OCI-LY1 (cell line): ENCODE results near the gene ENTPD2.

Experiments
- H2AFZ ChIP-seq: fragments of 200-600 bp; sonication (generic), shearing (Covaris generic); 2 replicates; pipeline ENCODE4 v1.6.0; 2014; ENCODE audit warnings: antibody characterized with exemption, mild to moderate bottlenecking, low read length
- H3F3A ChIP-seq: fragments of 200-600 bp; sonication (generic), shearing (Covaris generic); 2 replicates; pipeline ENCODE4 v1.6.0; 2014; ENCODE audit warnings: mild to moderate bottlenecking, antibody characterized with exemption, low read length, moderate library complexity; ENCODE audit not compliant: insufficient read depth
- H3K27ac ChIP-seq: fragments of 200-600 bp; sonication (generic); 2 replicates; pipeline ENCODE4 v1.5.1; 2014; ENCODE audit warnings: low read length, mixed run types, mild to moderate bottlenecking, low read depth; ENCODE audit not compliant: poor library complexity, severe bottlenecking
- H3K27me3 ChIP-seq: fragments of 200-600 bp; sonication (generic); 2 replicates; pipeline ENCODE4 v1.6.0; 2014; ENCODE audit warnings: antibody characterized with exemption, mild to moderate bottlenecking, low read length, moderate library complexity; ENCODE audit not compliant: insufficient read depth
- H3K36me3 ChIP-seq: fragments of 200-600 bp; sonication (generic); 2 replicates; pipeline ENCODE4 v1.6.1; 2014; ENCODE audit warnings: mild to moderate bottlenecking, antibody characterized with exemption, low read length, moderate library complexity, mixed read lengths; ENCODE audit not compliant: insufficient read depth
- H3K4me1 ChIP-seq: fragments of 200-600 bp; sonication (generic); 2 replicates; pipeline ENCODE4 v1.5.1; 2014; ENCODE audit warnings: mild to moderate bottlenecking, low read length, moderate library complexity; ENCODE audit not compliant: insufficient read depth, severe bottlenecking
- H3K4me2 ChIP-seq: fragments of 200-600 bp; sonication (generic), shearing (Covaris generic); 2 replicates; pipeline ENCODE4 v1.6.1; 2014; ENCODE audit warnings: low read length
- H3K4me3 ChIP-seq: fragments of 200-600 bp; sonication (generic); 2 replicates; pipeline ENCODE4 v1.5.1; 2014; ENCODE audit warnings: low read length, low read depth, mild to moderate bottlenecking, mixed read lengths; ENCODE audit not compliant: poor library complexity, severe bottlenecking
- H3K79me2 ChIP-seq: fragments of 200-600 bp; shearing (Covaris generic); 2 replicates; pipeline ENCODE4 v1.6.1; 2016; ENCODE audit warnings: mixed run types, low read length, mixed read lengths; ENCODE audit not compliant: insufficient read depth
- H3K9ac ChIP-seq: fragments of 200-600 bp; sonication (generic), shearing (Covaris generic); 2 replicates; pipeline ENCODE4 v1.6.1; 2014; ENCODE audit warnings: mild to moderate bottlenecking, low read length, mixed read lengths
- H3K9me2 ChIP-seq: fragments of 200-600 bp; sonication (generic), shearing (Covaris generic); 2 replicates; pipeline ENCODE4 v1.6.1; 2014; ENCODE audit warnings: low read depth, mild to moderate bottlenecking, low read length, mixed read lengths
- H3K9me3 ChIP-seq: fragments of 200-600 bp; shearing (Covaris generic); 2 replicates; pipeline ENCODE4 v1.6.1; 2014; ENCODE audit warnings: low read length, mixed read lengths
- H4K20me1 ChIP-seq: fragments of 200-600 bp; sonication (generic), shearing (Covaris generic); 2 replicates; pipeline ENCODE4 v1.6.0; 2016; ENCODE audit warnings: mild to moderate bottlenecking, low read length; ENCODE audit not compliant: insufficient read depth
- CTCF ChIP-seq: fragments of 200-600 bp; sonication (generic), shearing (Covaris generic); IDR thresholded peaks from 2 replicates; pipeline ENCODE4 v1.5.1; 2017; ENCODE audit warnings: mild to moderate bottlenecking, antibody characterized with exemption, low read length, moderate library complexity, mixed read lengths
- EZH2 ChIP-seq: fragments of 200-600 bp; sonication (generic), shearing (Covaris generic); IDR thresholded peaks from 2 replicates; pipeline ENCODE4 v1.8.0; 2017; ENCODE audit warnings: borderline replicate concordance, mixed run types, mild to moderate bottlenecking, antibody characterized with exemption, low read length, moderate library complexity, mixed read lengths

ENTPD2 gene

DNA sequence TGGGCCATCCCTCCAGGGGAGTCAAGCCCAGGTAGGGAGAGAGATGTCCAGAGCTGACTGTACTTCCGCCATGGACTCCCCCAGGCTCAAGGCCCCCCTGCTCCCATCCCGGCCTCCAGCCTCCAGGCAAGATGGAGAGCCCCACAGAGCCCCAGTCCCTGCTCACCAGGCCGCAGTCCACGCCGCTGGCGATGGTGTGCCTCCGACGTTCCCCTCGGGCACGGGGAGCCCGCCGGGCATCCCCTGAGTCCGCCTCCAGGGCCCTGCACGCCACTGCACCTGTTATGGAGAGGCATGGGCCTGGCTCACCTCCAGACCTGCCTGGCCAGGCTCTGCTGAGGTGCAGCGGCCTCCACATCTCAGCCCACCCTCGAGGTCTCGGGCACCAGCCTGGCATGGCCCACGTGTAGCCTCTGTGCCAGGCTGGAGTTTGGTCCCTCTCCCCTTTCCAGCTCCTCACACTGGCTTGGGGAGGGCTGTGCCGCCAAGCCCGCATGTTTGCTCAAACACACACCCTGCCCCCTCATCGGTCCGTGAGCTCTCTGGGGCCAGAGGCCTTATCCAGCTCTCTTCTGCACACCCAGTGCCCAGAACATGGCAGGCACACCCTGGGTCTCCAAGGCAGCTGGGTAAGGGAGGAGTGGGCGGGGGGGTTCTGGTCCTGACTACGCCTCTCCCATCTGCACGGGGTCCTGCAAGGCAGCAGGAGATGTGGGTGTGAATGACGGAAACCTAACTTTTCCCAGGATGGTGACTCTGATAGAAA, 12.4 kb upstream of the ENTPD2 start:
- no peak overlapping the region for H2AFZ ChIP-seq
- H3K4me1 ChIP-seq, result peaks cover 25% of the 10 kb centered on the region
- H3K4me3 ChIP-seq, result no peak overlapping the region
- no peak for TF ChIP-seq CTCF
- TF ChIP-seq EZH2, result no peak
- no peaks in the 10 kb centered on the region for H3K9me2 ChIP-seq
- H3K4me2 ChIP-seq, result no peak overlapping the region
- H3K27ac ChIP-seq, result no peak overlapping the region
- H3K36me3 ChIP-seq, result peaks cover 37% of the 10 kb centered on the region
- no peaks in the 10 kb centered on the region for H3F3A ChIP-seq
- peaks cover 6% of the 10 kb centered on the region; the same call in 1 of the 2 replicates for H3K79me2 ChIP-seq
- H3K27me3 ChIP-seq, result no peaks in the 10 kb centered on the region
- H4K20me1 ChIP-seq, result no peaks in the 10 kb centered on the region
- no peaks in the 10 kb centered on the region for H3K9me3 ChIP-seq
- H3K9ac ChIP-seq, result no peak overlapping the region

- Histone ChIP-seq H3K4me1 (peaks cover 17% of the 10 kb centered on the region), H3K27me3 (no peaks in the 10 kb centered on the region; the same call in 1 of the 2 replicates), H3K9ac (no peak overlapping the region), H3K4me3 (no peak overlapping the region), H3K79me2 (peaks cover 6% of the 10 kb centered on the region; the same call in 1 of the 2 replicates), H3K4me2 (no peak overlapping the region), H3K9me2 (no peaks in the 10 kb centered on the region), H3K36me3 (peaks cover 37% of the 10 kb centered on the region), H3K27ac (no peak overlapping the region), H4K20me1 (no peaks in the 10 kb centered on the region), H2AFZ (no peak overlapping the region), H3F3A (no peaks in the 10 kb centered on the region), H3K9me3 (no peaks in the 10 kb centered on the region)
- no peak for TF ChIP-seq EZH2
- TF ChIP-seq CTCF, result no peak
Observed at GRCh38 chr9:137065336-137065967, 11.6 kb upstream of the ENTPD2 start.

DNA sequence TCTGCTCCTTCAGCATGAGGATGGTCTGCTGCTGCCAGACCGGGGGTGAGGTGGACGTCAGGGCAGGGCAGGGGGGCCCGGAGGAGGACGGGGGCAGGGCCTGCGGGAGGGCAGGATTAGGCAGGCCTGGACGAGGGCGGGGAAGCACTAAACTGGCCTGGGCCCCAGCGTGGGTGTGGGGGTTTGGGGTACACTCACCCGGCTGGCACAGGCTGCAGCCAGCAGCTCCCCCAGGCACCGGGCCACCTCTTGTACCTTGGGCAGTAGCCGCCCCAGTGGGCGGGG, 11.0 kb upstream of the ENTPD2 start:
- peaks cover 6% of the 10 kb centered on the region; the same call in 1 of the 2 replicates for H3K79me2 ChIP-seq
- no peaks in the 10 kb centered on the region for H3F3A ChIP-seq
- H3K4me2 ChIP-seq, result no peak overlapping the region
- TF ChIP-seq EZH2 (no peak), CTCF (no peak)
- no peaks in the 10 kb centered on the region for H4K20me1 ChIP-seq
- H3K9ac ChIP-seq, result no peak overlapping the region
- no peaks in the 10 kb centered on the region for H3K9me2 ChIP-seq
- H3K27ac ChIP-seq, result no peak overlapping the region
- no peaks in the 10 kb centered on the region; the same call in 1 of the 2 replicates for H3K27me3 ChIP-seq
- H2AFZ ChIP-seq, result no peak overlapping the region
- peaks cover 37% of the 10 kb centered on the region for H3K36me3 ChIP-seq
- peaks cover 17% of the 10 kb centered on the region for H3K4me1 ChIP-seq
- no peaks in the 10 kb centered on the region for H3K9me3 ChIP-seq
- H3K4me3 ChIP-seq, result no peak overlapping the region
